Loucy (cell line): Measurements from ENCODE around the gene ARFIP1.
A peak's percentile ranks its signal among the peaks of the same experiment; 100 is the strongest.
"Not testable (repeated sequence)": the region's sequence is repeated elsewhere in the genome, so short reads cannot be mapped to it uniquely, and the experiment has no call there.

ENCODE experiments used
- H2AFZ ChIP-seq: fragments of 200-600 bp; sonication (generic); 2 replicates; pipeline ENCODE4 v1.6.0; 2016; ENCODE audit warnings: antibody characterized with exemption, mild to moderate bottlenecking, low read length, moderate library complexity
- H3F3A ChIP-seq: fragments of 200-600 bp; 2 replicates; pipeline ENCODE4 v1.6.0; 2016; ENCODE audit warnings: antibody characterized with exemption, low read depth, mild to moderate bottlenecking
- H3K27me3 ChIP-seq: fragments of 200-600 bp; sonication (generic); 2 replicates; pipeline ENCODE4 v1.6.1; 2014; ENCODE audit warnings: low read length, mild to moderate bottlenecking; ENCODE audit not compliant: insufficient read depth, poor library complexity, severe bottlenecking
- H3K36me3 ChIP-seq: fragments of 200-600 bp; sonication (generic); 2 replicates; pipeline ENCODE4 v1.6.1; 2016; ENCODE audit warnings: low read length; ENCODE audit not compliant: insufficient read depth
- H3K4me1 ChIP-seq: fragments of 200-600 bp; sonication (generic); 2 replicates; pipeline ENCODE4 v1.5.1; 2014; ENCODE audit warnings: low read length, mild to moderate bottlenecking; ENCODE audit not compliant: insufficient read depth, poor library complexity, severe bottlenecking
- H3K4me2 ChIP-seq: fragments of 200-600 bp; sonication (generic); 2 replicates; pipeline ENCODE4 v1.6.0; 2014; ENCODE audit warnings: antibody characterized with exemption, low read length, low read depth, mild to moderate bottlenecking; ENCODE audit not compliant: poor library complexity, severe bottlenecking
- H3K4me3 ChIP-seq: fragments of 200-600 bp; sonication (generic); 2 replicates; pipeline ENCODE4 v1.5.1; 2014; ENCODE audit warnings: low read length, mild to moderate bottlenecking, mixed read lengths; ENCODE audit not compliant: poor library complexity, severe bottlenecking
- H3K79me2 ChIP-seq: fragments of 200-600 bp; sonication (generic); 2 replicates; pipeline ENCODE4 v1.6.1; 2014; ENCODE audit warnings: low read length; ENCODE audit not compliant: insufficient read depth
- H3K9ac ChIP-seq: fragments of 200-600 bp; sonication (generic); 2 replicates; pipeline ENCODE4 v1.6.0; 2014; ENCODE audit warnings: mild to moderate bottlenecking, low read depth, low read length, moderate library complexity; ENCODE audit not compliant: poor library complexity, severe bottlenecking
- H3K9me2 ChIP-seq: fragments of 200-600 bp; sonication (generic); replicated peaks from 2 replicates; pipeline ENCODE4 v1.6.1; 2016; ENCODE audit warnings: low read depth, low read length, mixed read lengths
- H3K9me3 ChIP-seq: fragments of 200-600 bp; sonication (generic); 2 replicates; pipeline ENCODE4 v1.6.1; 2014; ENCODE audit warnings: mild to moderate bottlenecking, antibody characterized with exemption, low read length, low read depth; ENCODE audit not compliant: insufficient read depth
- H4K20me1 ChIP-seq: fragments of 200-600 bp; sonication (generic); 2 replicates; pipeline ENCODE4 v1.6.0; 2014; ENCODE audit warnings: antibody characterized with exemption, low read length, mild to moderate bottlenecking; ENCODE audit not compliant: insufficient read depth, poor library complexity, severe bottlenecking
- CTCF ChIP-seq: fragments of 200-600 bp; sonication (generic); conservative IDR thresholded peaks from 2 replicates; pipeline ENCODE4 v1.5.1; 2014; ENCODE audit warnings: mild to moderate bottlenecking, antibody characterized with exemption, low read length
- EZH2phosphoT487 ChIP-seq: fragments of 200-600 bp; IDR thresholded peaks from 2 replicates; pipeline ENCODE4 v1.6.1; 2018; ENCODE audit warnings: antibody characterized with exemption, mild to moderate bottlenecking, moderate library complexity, borderline replicate concordance

Gene ARFIP1

GRCh38 chr4:152894673-152895072, 114.9 kb downstream of the ARFIP1 start:
- H3F3A ChIP-seq: no peaks in the 10 kb centered on the region
- H3K9me2 ChIP-seq: no peaks in the 10 kb centered on the region
- H3K4me3 ChIP-seq: no peak overlapping the region
- H3K27me3 ChIP-seq: no peaks in the 10 kb centered on the region
- TF ChIP-seq CTCF (no peak), EZH2phosphoT487 (no peak)
- no peaks in the 10 kb centered on the region; the same call in 1 of the 2 replicates for H3K36me3 ChIP-seq
- no peak overlapping the region for H3K4me2 ChIP-seq
- no peaks in the 10 kb centered on the region for H3K79me2 ChIP-seq
- H3K9me3 ChIP-seq: no peaks in the 10 kb centered on the region
- no peak overlapping the region for H2AFZ ChIP-seq
- H4K20me1 ChIP-seq: no peaks in the 10 kb centered on the region
- peaks cover 22% of the 10 kb centered on the region for H3K4me1 ChIP-seq
- H3K9ac ChIP-seq: no peak overlapping the region

DNA sequence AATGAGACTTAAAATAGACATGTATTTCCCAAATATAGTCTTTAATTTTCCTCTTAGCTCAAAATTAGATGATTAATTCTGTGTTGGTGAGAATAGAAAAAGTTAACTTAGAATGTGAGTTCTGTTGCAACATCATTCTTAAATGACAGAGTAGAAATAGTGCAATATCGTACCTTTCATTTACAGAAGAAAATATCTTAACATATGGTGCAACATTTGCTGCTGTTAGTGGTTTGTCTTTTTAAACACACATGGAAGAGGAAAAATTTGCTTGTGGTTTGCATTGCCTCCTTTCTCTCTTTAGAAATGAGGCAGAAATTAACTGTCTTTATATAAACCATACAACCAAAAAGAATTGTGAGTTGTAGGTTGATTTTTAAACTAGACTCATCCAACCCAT, 117.1 kb downstream of the ARFIP1 start:
- no peaks in the 10 kb centered on the region for H3K27me3 ChIP-seq

GRCh38 chr4:152898133-152898532, 118.4 kb downstream of the ARFIP1 start:
- H4K20me1 ChIP-seq, H3K9me2 ChIP-seq, H3F3A ChIP-seq, H3K9me3 ChIP-seq, H3K27me3 ChIP-seq, H3K79me2 ChIP-seq, H2AFZ ChIP-seq, H3K4me3 ChIP-seq, H3K4me2 ChIP-seq, H3K9ac ChIP-seq, H3K36me3 ChIP-seq: not testable (repeated sequence)
- H3K4me1 ChIP-seq: peaks cover 22% of the 10 kb centered on the region

More for the DNA sequence above, 117.1 kb downstream of the ARFIP1 start:
- no peak overlapping the region for H2AFZ ChIP-seq
- TF ChIP-seq EZH2phosphoT487 (no peak), CTCF (no peak)
- no peak overlapping the region for H3K4me3 ChIP-seq
- H3F3A ChIP-seq: no peaks in the 10 kb centered on the region
- peaks cover 22% of the 10 kb centered on the region for H3K4me1 ChIP-seq
- no peaks in the 10 kb centered on the region for H3K9me2 ChIP-seq
- H3K36me3 ChIP-seq: no peaks in the 10 kb centered on the region; the same call in 1 of the 2 replicates
- no peak overlapping the region for H3K9ac ChIP-seq
- no peaks in the 10 kb centered on the region for H3K79me2 ChIP-seq
- peak overlapping the region; percentile 39 for H3K4me2 ChIP-seq
- no peaks in the 10 kb centered on the region for H4K20me1 ChIP-seq
- no peaks in the 10 kb centered on the region for H3K9me3 ChIP-seq

DNA sequence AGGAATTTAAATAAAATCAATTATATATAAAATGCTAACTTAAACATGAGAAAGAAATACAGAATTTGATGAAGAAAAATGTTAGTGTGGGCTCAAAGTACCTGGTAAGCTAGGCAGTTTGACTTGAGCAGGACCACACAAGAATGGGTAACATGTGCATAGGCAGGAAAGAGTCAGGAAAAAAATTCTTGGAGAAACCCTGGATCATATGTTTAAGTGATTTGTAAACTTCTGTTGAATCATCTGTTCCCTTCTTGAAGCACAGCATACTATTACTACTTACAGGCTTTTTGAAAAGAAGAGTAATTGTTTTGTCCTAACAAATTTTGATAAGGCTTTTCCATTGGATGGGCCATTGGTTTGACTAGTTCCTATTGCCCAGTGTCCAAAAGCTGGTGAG, 118.9 kb downstream of the ARFIP1 start:
- Histone ChIP-seq H3F3A (no peaks in the 10 kb centered on the region), H3K9me3 (no peaks in the 10 kb centered on the region), H3K4me3 (no peak overlapping the region), H3K36me3 (no peaks in the 10 kb centered on the region), H3K27me3 (no peaks in the 10 kb centered on the region), H3K79me2 (no peaks in the 10 kb centered on the region), H3K9me2 (no peaks in the 10 kb centered on the region), H3K4me1 (peaks cover 22% of the 10 kb centered on the region), H3K9ac (no peak overlapping the region), H4K20me1 (no peaks in the 10 kb centered on the region), H2AFZ (no peak overlapping the region), H3K4me2 (no peak overlapping the region)
- TF ChIP-seq EZH2phosphoT487: no peak
- TF ChIP-seq CTCF: no peak
